Measurements from ENCODE around the gene CAMTA1.

The CAMTA1 gene

GRCh38 chr1:7518411-7518810, 733.2 kb downstream of the CAMTA1 start:
- Histone ChIP-seq H3K9ac (ENCODE audit: low read length in 5 of 5) (no peak overlapping the region), H3K27me3 (ENCODE audit: control insufficient read depth in 5 of 5, insufficient read depth in 4 of 5, low read length in 5 of 5) (peaks cover 0 to 13% (median 12%) of the 10 kb centered on the region in 5 donors), H3K4me3 (ENCODE audit: low read depth in 1 of 5, low read length in 5 of 5) (no peak overlapping the region), H3K9me3 (ENCODE audit: control insufficient read depth in 5 of 5, low read length in 5 of 5) (no peaks in the 10 kb centered on the region), H3K36me3 (ENCODE audit: control insufficient read depth in 5 of 5, insufficient read depth in 5 of 5, low read length in 5 of 5) (no peaks in the 10 kb centered on the region), H3K4me1 (ENCODE audit: control insufficient read depth in 5 of 5, insufficient read depth in 5 of 5, low read length in 5 of 5) (no peaks in the 10 kb centered on the region), H3K27ac (ENCODE audit: low read depth, low read length) (no peak overlapping the region)

- Histone ChIP-seq H3K27me3 (ENCODE audit: control insufficient read depth in 5 of 5, insufficient read depth in 4 of 5, low read length in 5 of 5) (peaks cover 0 to 12% (median 11%) of the 10 kb centered on the region in 5 donors), H3K9me3 (ENCODE audit: control insufficient read depth in 5 of 5, low read length in 5 of 5) (no peaks in the 10 kb centered on the region), H3K4me3 (ENCODE audit: low read depth in 1 of 5, low read length in 5 of 5) (no peak overlapping the region), H3K4me1 (ENCODE audit: control insufficient read depth in 5 of 5, insufficient read depth in 5 of 5, low read length in 5 of 5) (no peaks in the 10 kb centered on the region), H3K9ac (ENCODE audit: low read length in 5 of 5) (no peak overlapping the region), H3K27ac (ENCODE audit: low read depth, low read length) (no peak overlapping the region), H3K36me3 (ENCODE audit: control insufficient read depth in 5 of 5, insufficient read depth in 5 of 5, low read length in 5 of 5) (no peaks in the 10 kb centered on the region)
Observed at GRCh38 chr1:7519181-7519860, 734.1 kb downstream of the CAMTA1 start.

- Histone ChIP-seq H3K36me3 (ENCODE audit: control insufficient read depth in 5 of 5, insufficient read depth in 5 of 5, low read length in 5 of 5) (no peaks in the 10 kb centered on the region), H3K9ac (ENCODE audit: low read length in 5 of 5) (no peak overlapping the region), H3K27ac (ENCODE audit: low read depth, low read length) (no peak overlapping the region)
Observed at GRCh38 chr1:7519861-7520395, 734.7 kb downstream of the CAMTA1 start.

GRCh38 chr1:7520496-7520895, 735.2 kb downstream of the CAMTA1 start:
- H3K4me3 ChIP-seq (ENCODE audit: low read depth in 1 of 5, low read length in 5 of 5): no peak overlapping the region
- no peak overlapping the region for H3K27ac ChIP-seq (ENCODE audit: low read depth, low read length)
- H3K36me3 ChIP-seq (ENCODE audit: control insufficient read depth in 5 of 5, insufficient read depth in 5 of 5, low read length in 5 of 5): no peaks in the 10 kb centered on the region
- no peaks in the 10 kb centered on the region for H3K4me1 ChIP-seq (ENCODE audit: control insufficient read depth in 5 of 5, insufficient read depth in 5 of 5, low read length in 5 of 5)
- H3K9me3 ChIP-seq (ENCODE audit: control insufficient read depth in 5 of 5, low read length in 5 of 5): no peaks in the 10 kb centered on the region
- no peak overlapping the region for H3K9ac ChIP-seq (ENCODE audit: low read length in 5 of 5)
- peaks cover 0 to 16% (median 7%) of the 10 kb centered on the region in 5 donors for H3K27me3 ChIP-seq (ENCODE audit: control insufficient read depth in 5 of 5, insufficient read depth in 4 of 5, low read length in 5 of 5)

More at GRCh38 chr1:7519861-7520395, 734.7 kb downstream of the CAMTA1 start:
- Histone ChIP-seq H3K4me1 (ENCODE audit: control insufficient read depth in 5 of 5, insufficient read depth in 5 of 5, low read length in 5 of 5) (no peaks in the 10 kb centered on the region), H3K9me3 (ENCODE audit: control insufficient read depth in 5 of 5, low read length in 5 of 5) (no peaks in the 10 kb centered on the region), H3K4me3 (ENCODE audit: low read depth in 1 of 5, low read length in 5 of 5) (no peak overlapping the region), H3K27me3 (ENCODE audit: control insufficient read depth in 5 of 5, insufficient read depth in 4 of 5, low read length in 5 of 5) (peaks cover 0 to 16% (median 7%) of the 10 kb centered on the region in 5 donors)

DNA sequence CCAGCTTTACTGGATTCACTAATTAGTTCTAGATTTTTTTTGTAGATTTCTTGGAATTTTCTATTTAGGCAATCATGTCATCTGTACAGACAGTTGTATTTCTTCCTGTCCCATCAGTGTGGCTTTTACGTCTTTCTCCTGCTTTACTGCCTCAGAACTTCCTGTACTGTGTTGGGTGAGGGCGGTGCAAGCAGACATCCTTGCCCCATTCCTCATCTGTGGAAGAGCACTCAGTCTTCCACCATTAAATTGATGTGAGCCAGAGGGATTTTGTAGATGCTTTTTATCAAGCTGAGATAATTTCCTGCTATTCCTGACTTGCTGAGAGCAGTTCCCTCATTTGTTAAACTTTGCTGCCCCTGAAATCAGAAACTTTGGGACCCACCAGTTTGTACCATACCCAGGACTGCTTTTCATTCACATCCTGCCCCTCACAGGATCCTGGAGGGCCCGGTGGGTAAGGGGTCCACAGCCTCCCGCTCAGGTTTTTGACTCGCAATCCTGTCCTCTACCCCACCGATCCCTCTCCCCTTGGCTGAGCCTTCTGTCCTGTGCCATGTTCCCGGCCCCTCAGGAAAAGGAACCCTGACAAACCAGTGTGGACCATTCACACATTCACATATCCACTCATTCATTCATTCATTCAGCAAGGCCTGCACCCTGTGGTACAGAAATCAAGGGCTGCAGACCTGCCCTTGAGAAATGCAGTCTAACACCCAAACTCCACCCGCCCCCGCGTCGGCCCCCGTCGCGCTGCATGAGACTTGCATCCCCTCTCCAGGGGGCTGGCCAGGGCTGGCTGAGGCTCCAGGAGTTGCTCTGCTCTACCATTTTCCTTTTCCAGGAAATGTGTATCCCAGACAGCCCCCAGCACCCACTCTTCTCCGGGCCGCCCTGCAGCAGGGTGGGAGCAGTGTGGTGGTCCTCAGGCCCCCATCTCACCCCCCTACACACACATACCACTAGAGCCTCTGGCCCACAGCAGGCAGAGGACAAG, 739.4 kb downstream of the CAMTA1 start:
- Histone ChIP-seq H3K36me3 (ENCODE audit: control insufficient read depth in 5 of 5, insufficient read depth in 5 of 5, low read length in 5 of 5) (no peaks in the 10 kb centered on the region), H3K9ac (ENCODE audit: low read length in 5 of 5) (no peak overlapping the region), H3K27ac (ENCODE audit: low read depth, low read length) (no peak overlapping the region), H3K4me3 (ENCODE audit: low read depth in 1 of 5, low read length in 5 of 5) (no peak overlapping the region), H3K4me1 (ENCODE audit: control insufficient read depth in 5 of 5, insufficient read depth in 5 of 5, low read length in 5 of 5) (no peaks in the 10 kb centered on the region), H3K9me3 (ENCODE audit: control insufficient read depth in 5 of 5, low read length in 5 of 5) (no peaks in the 10 kb centered on the region), H3K27me3 (ENCODE audit: control insufficient read depth in 5 of 5, insufficient read depth in 4 of 5, low read length in 5 of 5) (peaks cover 0 to 7% (median 2%) of the 10 kb centered on the region in 5 donors)

DNA sequence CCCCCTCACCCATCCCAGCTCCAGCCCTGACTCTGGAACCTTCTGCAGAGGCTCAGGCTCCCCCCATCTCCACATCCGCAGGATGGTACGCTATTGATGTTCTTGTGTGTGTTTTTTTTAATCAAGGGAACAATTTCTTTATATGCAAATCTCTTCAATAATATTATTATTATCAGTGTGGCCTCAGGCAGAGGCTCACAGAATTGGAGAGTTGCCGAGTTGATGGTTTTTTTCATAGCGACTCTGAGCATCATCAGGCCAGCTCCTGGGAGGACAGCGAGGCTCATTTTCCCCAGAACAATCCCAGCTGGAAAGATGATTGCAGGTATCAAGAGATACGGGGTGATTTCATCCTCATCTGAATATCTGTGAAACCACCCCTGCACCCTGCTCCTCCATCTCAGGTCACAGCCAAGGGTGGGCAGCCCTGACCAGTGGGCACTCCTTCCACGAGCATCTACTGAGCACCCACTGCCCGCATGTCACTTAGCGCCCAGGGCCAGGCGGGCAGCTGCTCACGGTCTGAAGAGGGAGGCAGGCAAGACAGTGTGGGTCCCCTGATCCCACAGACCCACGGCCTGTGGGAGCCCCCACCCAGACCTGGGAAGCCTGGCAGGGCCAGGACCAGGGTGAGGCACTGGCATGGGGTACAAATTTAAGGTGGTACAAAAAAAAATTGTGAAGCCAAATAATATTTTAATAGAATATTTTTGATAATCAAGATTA, 740.2 kb downstream of the CAMTA1 start:
- Histone ChIP-seq H3K9ac (ENCODE audit: low read length in 5 of 5) (no peak overlapping the region), H3K4me1 (ENCODE audit: control insufficient read depth in 5 of 5, insufficient read depth in 5 of 5, low read length in 5 of 5) (no peaks in the 10 kb centered on the region), H3K4me3 (ENCODE audit: low read depth in 1 of 5, low read length in 5 of 5) (no peak overlapping the region), H3K36me3 (ENCODE audit: control insufficient read depth in 5 of 5, insufficient read depth in 5 of 5, low read length in 5 of 5) (no peaks in the 10 kb centered on the region), H3K27me3 (ENCODE audit: control insufficient read depth in 5 of 5, insufficient read depth in 4 of 5, low read length in 5 of 5) (peaks cover 0 to 7% (median 0%) of the 10 kb centered on the region in 5 donors), H3K9me3 (ENCODE audit: control insufficient read depth in 5 of 5, low read length in 5 of 5) (no peaks in the 10 kb centered on the region), H3K27ac (ENCODE audit: low read depth, low read length) (no peak overlapping the region)

- peaks cover 0 to 7% (median 2%) of the 10 kb centered on the region in 5 donors for H3K27me3 ChIP-seq (ENCODE audit: control insufficient read depth in 5 of 5, insufficient read depth in 4 of 5, low read length in 5 of 5)
- no peaks in the 10 kb centered on the region for H3K36me3 ChIP-seq (ENCODE audit: control insufficient read depth in 5 of 5, insufficient read depth in 5 of 5, low read length in 5 of 5)
- H3K27ac ChIP-seq (ENCODE audit: low read depth, low read length): no peak overlapping the region
- H3K4me3 ChIP-seq (ENCODE audit: low read depth in 1 of 5, low read length in 5 of 5): no peak overlapping the region
- H3K9me3 ChIP-seq (ENCODE audit: control insufficient read depth in 5 of 5, low read length in 5 of 5): no peaks in the 10 kb centered on the region
- no peaks in the 10 kb centered on the region for H3K4me1 ChIP-seq (ENCODE audit: control insufficient read depth in 5 of 5, insufficient read depth in 5 of 5, low read length in 5 of 5)
- H3K9ac ChIP-seq (ENCODE audit: low read length in 5 of 5): no peak overlapping the region
Observed at GRCh38 chr1:7526196-7526866, 741.1 kb downstream of the CAMTA1 start.

GRCh38 chr1:7526867-7527732, 741.8 kb downstream of the CAMTA1 start:
- H3K27me3 ChIP-seq (ENCODE audit: control insufficient read depth in 5 of 5, insufficient read depth in 4 of 5, low read length in 5 of 5): peaks cover 0 to 7% (median 3%) of the 10 kb centered on the region in 5 donors
- no peak overlapping the region for H3K4me3 ChIP-seq (ENCODE audit: low read depth in 1 of 5, low read length in 5 of 5)
- H3K9ac ChIP-seq (ENCODE audit: low read length in 5 of 5): no peak overlapping the region
- no peaks in the 10 kb centered on the region for H3K9me3 ChIP-seq (ENCODE audit: control insufficient read depth in 5 of 5, low read length in 5 of 5)
- no peak overlapping the region for H3K27ac ChIP-seq (ENCODE audit: low read depth, low read length)
- H3K4me1 ChIP-seq (ENCODE audit: control insufficient read depth in 5 of 5, insufficient read depth in 5 of 5, low read length in 5 of 5): no peaks in the 10 kb centered on the region
- no peaks in the 10 kb centered on the region for H3K36me3 ChIP-seq (ENCODE audit: control insufficient read depth in 5 of 5, insufficient read depth in 5 of 5, low read length in 5 of 5)

DNA sequence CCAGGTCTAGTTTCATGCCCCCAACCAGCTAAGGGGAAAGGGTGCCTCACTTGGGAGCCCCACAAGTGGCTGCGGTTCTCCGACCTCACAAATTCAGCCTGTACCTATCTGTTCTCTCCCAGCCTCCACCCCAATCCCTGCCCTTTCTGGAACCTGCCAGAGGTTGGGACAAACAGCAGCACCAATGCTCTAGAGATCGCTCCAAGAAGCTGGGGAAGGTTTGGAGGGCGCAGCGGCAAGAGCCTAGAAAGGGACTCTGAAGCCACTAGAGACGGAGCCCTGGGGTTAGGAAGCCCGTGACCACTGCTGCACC, 742.4 kb downstream of the CAMTA1 start:
- Histone ChIP-seq H3K36me3 (ENCODE audit: control insufficient read depth in 5 of 5, insufficient read depth in 5 of 5, low read length in 5 of 5) (no peaks in the 10 kb centered on the region), H3K9ac (ENCODE audit: low read length in 5 of 5) (no peak overlapping the region), H3K9me3 (ENCODE audit: control insufficient read depth in 5 of 5, low read length in 5 of 5) (no peaks in the 10 kb centered on the region), H3K27ac (ENCODE audit: low read depth, low read length) (no peak overlapping the region), H3K27me3 (ENCODE audit: control insufficient read depth in 5 of 5, insufficient read depth in 4 of 5, low read length in 5 of 5) (peaks cover 0 to 7% (median 3%) of the 10 kb centered on the region in 5 donors), H3K4me1 (ENCODE audit: control insufficient read depth in 5 of 5, insufficient read depth in 5 of 5, low read length in 5 of 5) (no peaks in the 10 kb centered on the region), H3K4me3 (ENCODE audit: low read depth in 1 of 5, low read length in 5 of 5) (no peak overlapping the region)

Data from subcutaneous abdominal adipose tissue (tissue), 5 donors.